A549 (cell line): ENCODE results near the gene CNTN4. TPM values are rescaled to one million over a fixed set of nuclear protein-coding genes. Genes with fewer than 3 reads are reported as not detected.

Source experiments
- ATAC-seq, 2 experiments: fragments of 200-7000 bp in 1 of 2; fragments of >200 bp in 1 of 2; cut with Nextera tagmentation in 1 of 2; cut with Tn5 transposase in 1 of 2; 3 replicates each; pipeline versions ENCODE4 v1.8.0 to v1.9.1; 2018 to 2020; ENCODE audit warnings: mild to moderate bottlenecking in 1 of 2, moderate library complexity in 1 of 2
- CTCF ChIA-PET: fragments of 300-600 bp; sonication (Branson Sonifier 250); formaldehyde crosslinking; extraction: SDS; loops from one replicate; lab custom pipeline; 2021; ENCODE audit warnings: antibody characterized with exemption, inconsistent platforms; lab: Yijun Ruan, JAX
- POLR2A ChIA-PET: fragments of 350-600 bp; formaldehyde crosslinking; extraction: SDS; loops from one replicate; lab custom pipeline; 2021; ENCODE audit warnings: antibody characterized with exemption, inconsistent platforms; lab: Yijun Ruan, JAX
- DNase-seq, 2 experiments: peaks; one replicate each; pipeline versions ENCODE4 v3.0.0 to v3.0.0-alpha.2; 2011 to 2016; ENCODE audit warnings: low read depth in 1 of 2, low spot score in 1 of 2
- FAIRE-seq: peaks from 2 replicates; lab custom pipeline; 2011; peaks lifted over from hg19 to GRCh38; lab: Jason Lieb, UNC
- H3K27ac ChIP-seq, 2 experiments: fragments of >200 bp; sonication (Bioruptor Twin); formaldehyde crosslinking; 3 replicates each; pipeline ENCODE4 v1.5.1; 2016 to 2017
- H3K4me1 ChIP-seq: fragments of >200 bp; sonication (Bioruptor Twin); formaldehyde crosslinking; 3 replicates; pipeline ENCODE4 v1.6.1; 2016
- H3K4me2 ChIP-seq: fragments of >200 bp; sonication (Bioruptor Twin); formaldehyde crosslinking; 3 replicates; pipeline ENCODE4 v1.6.1; 2016
- H3K4me3 ChIP-seq: fragments of >200 bp; sonication (Bioruptor Twin); formaldehyde crosslinking; 3 replicates; pipeline ENCODE4 v1.5.1; 2016
- H3K9me3 ChIP-seq: fragments of >200 bp; sonication (Bioruptor Twin); formaldehyde crosslinking; 3 replicates; pipeline ENCODE4 v1.6.1; 2016
- BHLHE40 ChIP-seq: IDR thresholded peaks from 2 replicates; pipeline ENCODE4 v1.6.1; 2012; ENCODE audit warnings: low read depth, low read length, inconsistent platforms
- CBX8 ChIP-seq: fragments of 200-600 bp; sonication (generic); IDR thresholded peaks from 2 replicates; pipeline ENCODE4 v1.6.1; 2016
- CEBPB ChIP-seq, 2 experiments: fragments of >200 bp in 1 of 2; sonication (Bioruptor Twin) in 1 of 2; formaldehyde crosslinking in 1 of 2; IDR thresholded peaks; 2 replicates each; pipeline ENCODE4 v1.6.1; 2012 to 2016
- CHD4 ChIP-seq: fragments of 200-600 bp; sonication (generic); IDR thresholded peaks from 2 replicates; pipeline ENCODE4 v1.6.1; 2016; ENCODE audit warnings: antibody characterized with exemption, mild to moderate bottlenecking, borderline replicate concordance
- EHF ChIP-seq: fragments of 250-450 bp; sonication (Bioruptor Pico); IDR thresholded peaks from 2 replicates; pipeline ENCODE4 v1.5.0; 2020; ENCODE audit warnings: mild to moderate bottlenecking
- EHMT2 ChIP-seq: fragments of 200-600 bp; sonication (generic); IDR thresholded peaks from 2 replicates; pipeline ENCODE4 v1.6.1; 2016; ENCODE audit warnings: antibody characterized with exemption, low read depth, mild to moderate bottlenecking, moderate library complexity
- EP300 ChIP-seq, 2 experiments: fragments of >200 bp; sonication (Bioruptor Twin); formaldehyde crosslinking; IDR thresholded peaks; 2 replicates in 1 of 2; 3 replicates in 1 of 2; pipeline ENCODE4 v1.6.1; 2016 to 2017
- FOSL2 ChIP-seq, 2 experiments: fragments of 450-650 bp in 1 of 2; fragments of >200 bp in 1 of 2; sonication (Bioruptor Twin) in 1 of 2; formaldehyde crosslinking; IDR thresholded peaks; 2 replicates each; pipeline versions ENCODE4 v1.5.0 to v1.6.1; 2016 to 2020; ENCODE audit warnings: mild to moderate bottlenecking in 1 of 2, moderate library complexity in 1 of 2
- GATA3 ChIP-seq: IDR thresholded peaks from 2 replicates; pipeline ENCODE4 v1.6.1; 2012; ENCODE audit warnings: borderline replicate concordance
- HEYL ChIP-seq: fragments of 250-450 bp; sonication (Bioruptor Pico); IDR thresholded peaks from 2 replicates; pipeline ENCODE4 v1.8.0; 2021; ENCODE audit warnings: mild to moderate bottlenecking, moderate library complexity
- HOXA7 ChIP-seq: fragments of 250-450 bp; sonication (Bioruptor Pico); IDR thresholded peaks from 2 replicates; pipeline ENCODE4 v1.5.0; 2020; ENCODE audit warnings: mild to moderate bottlenecking, moderate library complexity
- MAFK ChIP-seq: fragments of 450-650 bp; IDR thresholded peaks from 2 replicates; pipeline ENCODE4 v1.6.1; 2014; ENCODE audit not compliant: partially characterized antibody
- MYC ChIP-seq: IDR thresholded peaks from 2 replicates; pipeline ENCODE4 v1.6.1; 2012; ENCODE audit warnings: mild to moderate bottlenecking, inconsistent platforms, low read length, improper control_type of control experiment, borderline replicate concordance
- NFE2L2 ChIP-seq: fragments of 150-350 bp; conservative IDR thresholded peaks from 2 replicates; pipeline ENCODE4 v1.6.1; 2014; ENCODE audit warnings: low read length
- POLR2A ChIP-seq: IDR thresholded peaks from 2 replicates; pipeline ENCODE4 v1.6.1; 2012; ENCODE audit warnings: mild to moderate bottlenecking, low read length
- POLR2AphosphoS2 ChIP-seq: conservative IDR thresholded peaks from 2 replicates; pipeline ENCODE4 v1.6.1; 2012; ENCODE audit warnings: low read length, improper control_type of control experiment, inconsistent platforms
- RAD21 ChIP-seq, 2 experiments: fragments of >200 bp in 1 of 2; sonication (Bioruptor Twin) in 1 of 2; formaldehyde crosslinking in 1 of 2; IDR thresholded peaks in 1 of 2; conservative IDR thresholded peaks in 1 of 2; 2 replicates in 1 of 2; 3 replicates in 1 of 2; pipeline ENCODE4 v1.6.1; 2012 to 2018; ENCODE audit warnings: inconsistent platforms in 1 of 2
- RARB ChIP-seq: fragments of 250-450 bp; sonication (Bioruptor Pico); IDR thresholded peaks from 2 replicates; pipeline ENCODE4 v1.8.0; 2021; ENCODE audit warnings: mild to moderate bottlenecking, moderate library complexity
- SMC3 ChIP-seq: fragments of >200 bp; sonication (Bioruptor Twin); formaldehyde crosslinking; IDR thresholded peaks from 3 replicates; pipeline ENCODE4 v1.6.1; 2018; ENCODE audit warnings: inconsistent platforms
- SREBF2 ChIP-seq: fragments of 450-650 bp; IDR thresholded peaks from 2 replicates; pipeline ENCODE4 v1.6.1; 2014; ENCODE audit warnings: mild to moderate bottlenecking, moderate library complexity
- TP53 ChIP-seq: fragments of 250-450 bp; sonication (Bioruptor Pico); IDR thresholded peaks from 2 replicates; pipeline ENCODE4 v1.5.0; 2021; ENCODE audit warnings: mild to moderate bottlenecking, moderate library complexity
- ZSCAN20 ChIP-seq: fragments of 250-450 bp; sonication (Bioruptor Pico); IDR thresholded peaks from 2 replicates; pipeline ENCODE4 v1.8.0; 2022; ENCODE audit warnings: mild to moderate bottlenecking, moderate library complexity
- WGBS: methylation state at CpG from one replicate; pipeline ENCODE4 v1.1.6; 2017; ENCODE audit errors: missing lambda C conversion rate; 5-methylcytosine and 5-hydroxymethylcytosine counted together
- polyA plus RNA-seq, 4 experiments: library from polyadenylated mRNA; depleted of rRNA in 3 of 4; stranded (reverse); fragments of >200 nt; fragmentation: RNase III in 1 of 4; extraction: RNeasy Plus Mini Kit Qiagen cat#74134 plus additional on column Dnase treatment in 1 of 4; gene quantifications; 2 replicates in 3 of 4; 3 replicates in 1 of 4; pipeline ENCODE4 v1.2.3, GENCODE V29; 2011 to 2017
- TF ChIP-seq, protein P1 (sequence below): fragments of 250-450 bp; sonication (Bioruptor Pico); IDR thresholded peaks from 2 replicates; pipeline ENCODE4 v1.5.0; 2021; ENCODE audit warnings: mild to moderate bottlenecking, moderate library complexity, borderline replicate concordance
- TF ChIP-seq, protein P2 (sequence below): fragments of >200 bp; sonication (Bioruptor Twin); formaldehyde crosslinking; IDR thresholded peaks from 3 replicates; pipeline ENCODE4 v1.6.1; 2016
- TF ChIP-seq, protein P3 (sequence below): IDR thresholded peaks from 2 replicates; pipeline ENCODE4 v1.6.1; 2012
- TF ChIP-seq, protein P4 (sequence below): fragments of 450-650 bp; IDR thresholded peaks from 2 replicates; pipeline ENCODE4 v1.6.1; 2014; ENCODE audit warnings: antibody characterized with exemption
- TF ChIP-seq, protein P5 (sequence below): IDR thresholded peaks from 2 replicates; pipeline ENCODE4 v1.6.1; 2012; ENCODE audit warnings: low read depth, borderline replicate concordance

CNTN4 gene
- polyA plus RNA-seq, 2 of the 4 experiments (the other 2 are of a cell fraction), result 0.03 TPM; not detected in 1

DNA sequence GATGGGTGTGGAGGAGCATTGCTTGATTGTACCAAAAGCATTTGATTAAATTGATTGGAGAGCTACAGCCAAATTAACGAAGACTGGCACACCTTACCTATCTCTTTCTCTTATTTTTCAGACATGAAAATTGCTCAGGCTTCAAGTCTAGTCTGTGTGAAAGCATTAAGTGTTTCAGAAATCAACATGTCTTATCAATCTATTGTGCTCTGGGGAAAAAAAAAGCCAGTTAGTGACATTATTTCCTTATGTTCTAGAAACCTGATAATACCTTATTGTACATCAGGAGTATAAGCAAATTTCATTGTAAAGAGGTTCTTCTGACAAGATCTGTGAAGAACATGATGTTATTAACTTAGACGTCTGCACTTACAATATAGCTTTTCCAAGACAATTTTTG, 546.3 kb downstream of the CNTN4 start:
- FAIRE-seq, result no peak
- Histone ChIP-seq H3K4me2 (no peak overlapping the region), H3K4me1 (no peaks in the 10 kb centered on the region), H3K9me3 (no peaks in the 10 kb centered on the region), H3K27ac (no peak overlapping the region), H3K4me3 (no peak overlapping the region)
- ChIA-PET POLR2A (no interaction called here), CTCF (no interaction called here)
- TF ChIP-seq EHF (no peak), MYC (no peak), MAFK (no peak), POLR2AphosphoS2 (no peak), CBX8 (no peak), EHMT2 (no peak), SMC3 (no peak), TP53 (CRISPR knock-in tag) (no peak)
- TF ChIP-seq, protein P1, sequence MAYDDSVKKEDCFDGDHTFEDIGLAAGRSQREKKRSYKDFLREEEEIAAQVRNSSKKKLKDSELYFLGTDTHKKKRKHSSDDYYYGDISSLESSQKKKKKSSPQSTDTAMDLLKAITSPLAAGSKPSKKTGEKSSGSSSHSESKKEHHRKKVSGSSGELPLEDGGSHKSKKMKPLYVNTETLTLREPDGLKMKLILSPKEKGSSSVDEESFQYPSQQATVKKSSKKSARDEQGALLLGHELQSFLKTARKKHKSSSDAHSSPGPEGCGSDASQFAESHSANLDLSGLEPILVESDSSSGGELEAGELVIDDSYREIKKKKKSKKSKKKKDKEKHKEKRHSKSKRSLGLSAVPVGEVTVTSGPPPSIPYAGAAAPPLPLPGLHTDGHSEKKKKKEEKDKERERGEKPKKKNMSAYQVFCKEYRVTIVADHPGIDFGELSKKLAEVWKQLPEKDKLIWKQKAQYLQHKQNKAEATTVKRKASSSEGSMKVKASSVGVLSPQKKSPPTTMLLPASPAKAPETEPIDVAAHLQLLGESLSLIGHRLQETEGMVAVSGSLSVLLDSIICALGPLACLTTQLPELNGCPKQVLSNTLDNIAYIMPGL, result no peak
- TF ChIP-seq, protein P2, sequence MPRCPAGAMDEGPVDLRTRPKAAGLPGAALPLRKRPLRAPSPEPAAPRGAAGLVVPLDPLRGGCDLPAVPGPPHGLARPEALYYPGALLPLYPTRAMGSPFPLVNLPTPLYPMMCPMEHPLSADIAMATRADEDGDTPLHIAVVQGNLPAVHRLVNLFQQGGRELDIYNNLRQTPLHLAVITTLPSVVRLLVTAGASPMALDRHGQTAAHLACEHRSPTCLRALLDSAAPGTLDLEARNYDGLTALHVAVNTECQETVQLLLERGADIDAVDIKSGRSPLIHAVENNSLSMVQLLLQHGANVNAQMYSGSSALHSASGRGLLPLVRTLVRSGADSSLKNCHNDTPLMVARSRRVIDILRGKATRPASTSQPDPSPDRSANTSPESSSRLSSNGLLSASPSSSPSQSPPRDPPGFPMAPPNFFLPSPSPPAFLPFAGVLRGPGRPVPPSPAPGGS, result no peak
- TF ChIP-seq, protein P3, sequence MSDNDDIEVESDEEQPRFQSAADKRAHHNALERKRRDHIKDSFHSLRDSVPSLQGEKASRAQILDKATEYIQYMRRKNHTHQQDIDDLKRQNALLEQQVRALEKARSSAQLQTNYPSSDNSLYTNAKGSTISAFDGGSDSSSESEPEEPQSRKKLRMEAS, result no peak
- ATAC-seq, result no peak
- DNase-seq, result no peak
- 7% methylated on average over 2 of the region's 2 CpGs for WGBS

DNA sequence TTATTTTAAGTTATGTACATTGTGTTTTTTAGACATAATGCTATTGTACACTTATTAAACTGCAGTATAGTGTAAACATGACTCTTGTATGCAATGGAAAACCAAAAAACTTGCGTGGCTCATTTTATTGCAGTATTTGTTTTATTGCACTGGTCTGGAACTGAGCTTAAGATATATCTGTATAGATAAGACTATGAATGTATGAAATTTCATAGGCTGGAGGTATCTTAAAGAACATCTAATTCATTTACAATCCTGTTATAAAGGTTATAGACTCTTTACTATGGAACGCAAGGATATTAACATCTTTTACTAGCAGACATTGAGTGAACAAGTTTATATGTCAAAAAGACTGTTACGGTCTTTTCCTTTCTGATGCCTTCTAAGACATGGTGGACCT, 552.1 kb downstream of the CNTN4 start:
- Histone ChIP-seq H3K4me3 (no peak overlapping the region), H3K4me1 (no peaks in the 10 kb centered on the region), H3K27ac (no peak overlapping the region), H3K9me3 (no peaks in the 10 kb centered on the region), H3K4me2 (no peak overlapping the region)
- ATAC-seq, result no peak
- TF ChIP-seq, protein P4, sequence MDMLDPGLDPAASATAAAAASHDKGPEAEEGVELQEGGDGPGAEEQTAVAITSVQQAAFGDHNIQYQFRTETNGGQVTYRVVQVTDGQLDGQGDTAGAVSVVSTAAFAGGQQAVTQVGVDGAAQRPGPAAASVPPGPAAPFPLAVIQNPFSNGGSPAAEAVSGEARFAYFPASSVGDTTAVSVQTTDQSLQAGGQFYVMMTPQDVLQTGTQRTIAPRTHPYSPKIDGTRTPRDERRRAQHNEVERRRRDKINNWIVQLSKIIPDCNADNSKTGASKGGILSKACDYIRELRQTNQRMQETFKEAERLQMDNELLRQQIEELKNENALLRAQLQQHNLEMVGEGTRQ, result no peak
- TF ChIP-seq RAD21 (conservative IDR thresholded peaks at IDR 0.05 in 1 of 2, IDR thresholded peaks at IDR 0.05 in 1 of 2), result no peak
- no peak for TF ChIP-seq POLR2A
- no peak for TF ChIP-seq EP300 (IDR thresholded peaks at IDR 0.05)
- TF ChIP-seq, protein P5, sequence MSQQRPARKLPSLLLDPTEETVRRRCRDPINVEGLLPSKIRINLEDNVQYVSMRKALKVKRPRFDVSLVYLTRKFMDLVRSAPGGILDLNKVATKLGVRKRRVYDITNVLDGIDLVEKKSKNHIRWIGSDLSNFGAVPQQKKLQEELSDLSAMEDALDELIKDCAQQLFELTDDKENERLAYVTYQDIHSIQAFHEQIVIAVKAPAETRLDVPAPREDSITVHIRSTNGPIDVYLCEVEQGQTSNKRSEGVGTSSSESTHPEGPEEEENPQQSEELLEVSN, result no peak
- TF ChIP-seq BHLHE40, result no peak
- no peak for TF ChIP-seq HOXA7
- no peak for TF ChIP-seq HEYL (CRISPR knock-in tag)
- TF ChIP-seq POLR2AphosphoS2, result no peak
- TF ChIP-seq SREBF2, result no peak
- TF ChIP-seq CHD4, result no peak
- TF ChIP-seq NFE2L2, result no peak
- no peak for TF ChIP-seq SMC3
- no peak for TF ChIP-seq FOSL2 (IDR thresholded peaks at IDR 0.05)
- TF ChIP-seq FOSL2 (CRISPR knock-in tag; IDR thresholded peaks at IDR 0.05), result no peak
- no peak for TF ChIP-seq RARB (CRISPR knock-in tag)
- no peak for TF ChIP-seq GATA3
- TF ChIP-seq ZSCAN20, result no peak
- TF ChIP-seq CEBPB (IDR thresholded peaks at IDR 0.05), result no peak
- 5% methylated on average over 3 of the region's 3 CpGs for WGBS
- no peak for DNase-seq
- no peak for FAIRE-seq
- ChIA-PET CTCF (no interaction called here), POLR2A (no interaction called here)
